GM10248 (cell line): Measurements from ENCODE around the gene PIGB.

Source experiments
- CTCF ChIA-PET: fragments of 300-600 bp; sonication (Branson Sonifier 250); formaldehyde crosslinking; extraction: SDS; loops from one replicate; lab custom pipeline; 2021; ENCODE audit warnings: antibody characterized with exemption; lab: Yijun Ruan, JAX
- POLR2A ChIA-PET: fragments of 350-650 bp; sonication (Branson Sonifier 250); formaldehyde crosslinking; extraction: SDS; loops from one replicate; lab custom pipeline; 2020; ENCODE audit warnings: antibody characterized with exemption; lab: Yijun Ruan, JAX
- DNase-seq: peaks from one replicate; pipeline ENCODE4 v3.0.0; 2012; ENCODE audit errors: extremely low spot score
- CTCF ChIP-seq: IDR thresholded peaks from 2 replicates; pipeline ENCODE4 v1.5.1; 2012; ENCODE audit warnings: mild to moderate bottlenecking, low read depth; ENCODE audit errors: extremely low read depth, missing control alignments, control extremely low read depth

The PIGB gene

GRCh38 chr15:55402707-55403106 lies 83.7 kb downstream of the PIGB start:
- no peak for DNase-seq
- no peak for TF ChIP-seq CTCF
- POLR2A ChIA-PET = interaction anchor here (0.5 kb wide), 1 partner anchor 293 kb away, joined by 3 read pairs; no protein-coding TSS in a partner anchor
- CTCF ChIA-PET = interaction anchor here (1.3 kb wide), 2 partner anchors 12 to 36 kb away, joined by 3 read pairs; no protein-coding TSS in a partner anchor

- no peak for TF ChIP-seq CTCF
- ChIA-PET POLR2A (no interaction called here), CTCF (no interaction called here)
- no peak for DNase-seq
Measured at GRCh38 chr15:55403531-55403930, 84.5 kb downstream of the PIGB start.
